ENCODE data around the gene ATP12A.
A peak's percentile ranks its signal among the peaks of the same experiment; 100 is the strongest.
"Not testable (repeated sequence)": the region's sequence is repeated elsewhere in the genome, so short reads cannot be mapped to it uniquely, and the experiment has no call there.

Gene ATP12A

DNA sequence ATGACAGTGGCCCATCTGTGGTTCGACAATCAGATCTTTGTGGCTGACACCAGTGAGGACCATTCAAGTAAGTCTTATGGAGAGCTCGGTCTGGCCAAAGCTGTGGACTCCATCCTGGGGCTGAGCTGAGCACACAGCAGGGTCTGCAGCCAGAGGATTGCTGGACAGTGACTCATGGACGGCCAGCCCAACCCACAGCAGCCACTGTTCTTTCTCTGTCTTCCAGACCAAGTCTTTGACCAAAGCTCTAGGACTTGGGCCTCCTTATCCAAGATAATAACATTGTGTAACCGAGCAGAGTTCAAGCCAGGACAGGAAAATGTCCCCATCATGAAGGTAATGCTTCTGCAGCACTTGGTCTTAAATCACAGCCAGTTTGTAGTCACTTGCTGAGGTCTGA, 12.4 kb downstream of the ATP12A start:
- DNase-seq = no peak

DNA sequence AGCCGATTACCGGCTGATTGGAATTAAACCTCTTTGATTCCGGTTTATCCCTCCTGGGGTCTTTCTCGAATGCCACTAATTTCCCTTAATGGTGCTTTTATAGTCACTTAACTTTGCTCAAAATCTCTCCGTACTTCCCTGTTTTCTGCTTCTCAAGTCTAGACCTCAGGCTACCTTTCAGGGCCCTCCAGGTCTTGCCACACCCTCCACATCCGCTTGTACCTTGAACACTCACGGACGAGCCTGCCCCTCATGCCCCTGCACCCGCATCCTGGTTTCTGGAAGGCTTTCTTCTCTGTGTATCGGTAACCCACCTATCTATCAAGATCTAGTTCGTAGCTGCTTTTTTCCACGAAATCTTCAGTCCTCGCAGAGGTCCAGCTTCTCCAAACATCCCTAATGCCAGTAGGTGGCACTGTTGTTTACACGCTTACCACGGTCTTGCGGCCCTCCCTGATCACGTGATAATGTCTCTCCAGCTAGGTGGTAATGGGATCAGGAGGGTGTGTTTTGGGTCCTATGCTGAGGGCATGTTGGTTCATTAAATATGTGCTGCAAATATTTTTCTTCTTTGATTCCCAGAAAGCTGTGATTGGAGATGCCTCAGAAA, 13.8 kb downstream of the ATP12A start:
- DNase-seq = peak; percentile 87

DNA sequence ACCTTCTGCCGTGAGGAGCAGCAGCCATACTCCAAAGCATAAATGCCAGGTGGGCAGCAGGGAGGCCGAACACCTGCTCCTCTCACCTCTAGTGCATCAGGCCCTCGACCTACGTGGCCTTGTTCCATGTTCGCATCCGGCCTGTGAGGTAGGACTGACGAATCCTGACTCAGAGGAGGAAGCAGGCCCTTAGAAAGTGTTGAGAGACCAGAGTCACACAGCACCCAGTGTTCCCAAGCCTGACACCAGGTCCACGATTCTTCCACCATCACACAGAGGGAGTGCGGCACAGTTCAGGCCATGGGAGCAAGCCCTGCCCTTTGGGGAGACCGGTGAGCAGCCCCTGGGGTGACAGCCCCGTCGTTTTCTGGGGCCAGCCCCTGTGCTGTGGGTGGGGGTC, 14.7 kb downstream of the ATP12A start:
- no peak for DNase-seq

DNA sequence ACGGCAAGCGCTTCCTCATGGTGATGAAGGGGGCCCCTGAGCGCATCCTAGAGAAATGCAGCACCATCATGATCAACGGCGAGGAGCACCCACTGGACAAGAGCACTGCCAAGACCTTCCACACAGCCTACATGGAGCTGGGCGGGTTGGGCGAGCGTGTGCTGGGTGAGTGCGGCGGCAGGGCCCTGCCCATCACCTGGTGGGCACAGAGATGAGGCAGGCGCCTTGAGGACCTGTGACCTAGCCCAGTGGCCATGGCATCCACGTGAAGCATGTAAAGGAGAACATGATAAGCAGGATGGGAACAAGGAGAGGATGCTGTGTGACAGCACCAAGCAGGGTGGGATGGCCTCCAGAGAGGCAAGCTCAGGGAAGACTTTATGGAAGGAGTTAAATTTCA, 18.5 kb downstream of the ATP12A start:
- DNase-seq = no peak

DNA sequence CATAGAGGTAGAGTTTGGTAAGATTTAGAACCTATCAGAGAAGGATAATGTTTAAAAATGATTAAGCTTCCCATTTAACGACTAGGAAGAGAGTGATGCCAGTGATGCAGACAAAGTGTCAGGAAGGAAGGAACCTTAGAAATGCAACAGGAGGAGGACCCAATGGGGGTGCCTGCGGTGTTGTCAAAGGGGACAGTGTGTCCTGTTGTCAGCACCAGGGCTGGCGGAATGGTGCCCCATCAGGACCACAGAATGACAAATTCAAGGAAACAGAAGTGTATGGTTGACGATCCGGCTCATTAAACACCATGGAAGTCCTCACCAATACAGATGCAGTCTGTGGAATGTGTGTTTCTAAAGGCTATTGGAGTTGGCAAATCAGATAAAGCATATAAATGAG, 19.3 kb downstream of the ATP12A start:
- DNase-seq = no peak

DNA sequence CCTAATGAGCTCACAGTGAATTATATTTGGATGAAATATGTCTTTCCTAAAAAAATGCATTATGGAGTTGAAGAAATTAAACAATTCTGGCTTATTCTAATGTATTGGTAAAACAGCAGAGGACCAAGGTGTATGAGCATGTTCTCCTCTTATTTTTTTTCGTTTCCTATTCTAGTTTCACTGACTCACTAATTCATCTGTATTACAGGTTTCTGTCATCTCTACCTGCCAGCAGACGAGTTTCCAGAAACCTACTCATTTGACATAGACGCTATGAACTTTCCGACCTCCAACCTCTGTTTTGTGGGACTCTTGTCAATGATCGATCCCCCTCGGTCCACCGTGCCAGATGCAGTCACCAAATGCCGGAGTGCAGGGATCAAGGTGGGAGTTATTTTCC, 20.3 kb downstream of the ATP12A start:
- no peak for DNase-seq

DNA sequence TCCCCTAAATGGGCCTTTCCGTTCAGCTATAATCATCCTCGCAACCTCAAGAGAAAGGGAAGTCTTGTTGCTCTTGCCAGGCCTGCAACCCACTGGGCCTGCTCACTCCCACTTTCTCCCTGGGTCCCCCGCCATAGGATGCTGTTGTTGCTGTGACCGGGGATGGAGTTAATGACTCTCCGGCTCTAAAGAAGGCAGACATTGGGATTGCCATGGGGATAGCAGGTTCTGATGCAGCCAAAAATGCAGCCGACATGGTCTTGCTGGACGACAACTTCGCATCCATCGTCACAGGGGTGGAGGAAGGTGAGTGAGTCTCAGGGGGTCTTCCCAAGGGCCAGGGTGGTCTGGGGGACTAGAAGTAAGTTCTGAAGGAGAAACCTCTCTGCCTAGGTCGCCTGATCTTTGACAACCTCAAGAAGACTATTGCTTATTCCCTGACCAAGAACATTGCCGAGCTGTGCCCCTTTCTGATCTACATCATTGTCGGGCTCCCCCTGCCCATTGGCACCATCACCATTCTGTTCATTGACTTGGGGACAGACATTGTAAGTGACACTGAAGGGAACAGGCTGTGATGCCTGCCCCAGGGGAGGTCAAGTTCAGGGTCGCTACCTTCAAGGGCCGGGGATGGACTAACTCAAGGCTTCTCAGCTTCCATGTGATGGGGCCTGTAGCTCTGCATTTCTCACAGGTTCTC, 26.8 kb downstream of the ATP12A start:
- no peak for DNase-seq

DNA sequence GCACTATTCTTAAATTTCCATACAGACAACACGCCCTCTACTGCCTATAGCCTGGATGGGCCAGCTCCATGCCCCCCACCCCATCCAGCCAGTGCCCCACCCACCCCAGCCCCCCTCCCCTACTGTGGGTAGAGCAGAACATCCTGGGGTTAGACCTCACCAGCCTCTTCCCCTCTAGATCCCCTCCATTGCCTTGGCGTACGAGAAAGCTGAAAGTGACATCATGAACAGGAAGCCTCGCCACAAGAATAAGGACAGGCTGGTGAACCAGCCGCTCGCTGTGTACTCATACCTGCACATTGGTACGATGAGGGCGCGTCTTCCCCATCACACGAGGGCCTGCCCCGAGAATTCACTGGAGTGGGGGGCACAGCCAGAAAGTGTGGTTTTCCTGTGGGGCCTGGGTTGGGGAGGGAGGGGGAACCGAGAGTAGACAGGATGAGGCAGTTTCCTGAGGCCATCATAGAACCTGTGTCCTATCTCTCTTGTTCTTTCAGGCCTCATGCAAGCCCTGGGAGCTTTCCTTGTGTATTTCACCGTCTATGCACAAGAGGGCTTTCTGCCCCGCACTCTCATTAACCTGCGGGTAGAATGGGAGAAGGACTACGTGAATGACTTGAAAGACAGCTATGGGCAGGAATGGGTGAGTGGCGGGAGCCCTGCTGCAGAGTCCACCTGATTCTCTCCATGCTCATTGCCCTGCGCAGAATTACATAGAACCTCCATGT, 29.1 kb downstream of the ATP12A start:
- DNase-seq = peak; percentile 31

DNA sequence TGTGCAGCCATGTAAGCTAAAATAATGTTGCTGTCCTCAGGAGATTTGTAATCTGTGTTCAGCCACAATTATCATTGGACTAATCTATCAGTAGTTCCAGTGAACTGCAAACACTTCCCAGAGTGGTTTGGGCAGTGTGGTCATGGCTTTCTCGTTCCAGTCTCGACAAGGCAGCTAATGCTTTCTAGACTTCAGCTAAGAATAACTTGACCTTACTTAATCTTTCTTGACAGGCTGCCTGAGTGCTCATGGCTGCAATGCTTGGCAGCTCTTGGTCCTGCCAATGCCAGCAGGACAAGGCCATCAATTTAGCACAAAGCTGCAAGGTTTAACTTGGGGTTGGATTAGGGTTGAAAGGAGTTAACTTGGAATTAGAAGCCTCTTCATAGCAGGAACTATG, 32.8 kb downstream of the ATP12A start:
- DNase-seq = no peak

DNA sequence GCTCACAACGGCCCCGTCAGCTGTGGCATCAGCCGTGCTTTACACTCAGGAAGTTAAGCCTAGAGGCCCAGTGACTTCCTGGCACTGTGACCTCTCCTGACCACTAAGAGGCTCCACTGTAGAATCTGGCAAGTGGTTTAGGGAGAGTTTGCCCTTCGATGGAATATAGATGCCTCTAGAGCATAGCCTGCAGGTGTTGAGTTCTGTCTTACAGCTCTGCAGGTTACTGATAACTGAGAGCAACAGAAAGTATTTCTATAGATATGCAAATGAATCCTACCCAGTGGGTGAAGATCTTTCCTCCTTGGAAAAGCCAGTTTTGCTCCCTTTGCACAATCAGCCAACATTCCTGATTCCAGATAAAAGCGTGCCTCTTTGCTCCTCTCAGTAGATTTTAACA, 35.8 kb downstream of the ATP12A start:
- peak; percentile 20 for DNase-seq

DNA sequence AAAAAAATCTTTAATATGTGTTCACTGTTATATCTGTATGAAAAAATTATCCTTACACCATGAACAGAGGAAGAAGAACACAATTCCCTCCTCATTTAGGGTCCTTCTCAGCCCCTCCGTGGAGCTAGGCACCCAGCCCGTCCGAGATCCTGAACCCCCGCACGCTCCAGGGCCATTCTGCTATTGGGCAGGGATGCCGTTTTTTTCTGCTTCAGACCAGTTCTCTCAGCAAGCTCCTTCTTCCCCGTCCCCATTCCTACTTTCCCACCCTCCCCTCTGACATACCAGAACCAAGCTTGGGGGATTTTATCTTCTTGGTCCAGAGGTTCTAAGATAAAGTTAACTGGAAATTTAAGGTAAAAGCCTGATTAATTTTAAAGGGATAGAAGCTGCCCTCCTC, 36.2 kb downstream of the ATP12A start:
- no peak for DNase-seq

DNA sequence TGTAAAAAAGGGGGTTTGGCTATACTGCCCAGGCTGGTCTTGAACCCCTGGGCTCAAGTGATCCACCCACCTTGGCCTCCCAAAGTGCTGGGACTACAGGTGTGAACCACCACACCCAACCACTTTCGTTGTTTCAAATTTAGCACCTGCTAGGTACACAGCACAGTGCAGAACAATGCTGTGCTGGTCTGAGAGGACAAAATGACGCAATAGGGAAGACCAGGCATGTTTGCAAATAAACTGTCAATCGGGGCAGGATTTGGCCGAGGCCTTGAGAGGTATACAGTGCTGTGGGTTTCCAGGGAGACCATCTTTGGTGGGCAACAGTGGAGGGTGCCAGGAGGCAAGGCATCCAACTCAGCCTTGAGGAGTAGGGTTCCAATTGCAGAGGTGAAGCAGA, 37.0 kb downstream of the ATP12A start:
- DNase-seq = no peak

DNA sequence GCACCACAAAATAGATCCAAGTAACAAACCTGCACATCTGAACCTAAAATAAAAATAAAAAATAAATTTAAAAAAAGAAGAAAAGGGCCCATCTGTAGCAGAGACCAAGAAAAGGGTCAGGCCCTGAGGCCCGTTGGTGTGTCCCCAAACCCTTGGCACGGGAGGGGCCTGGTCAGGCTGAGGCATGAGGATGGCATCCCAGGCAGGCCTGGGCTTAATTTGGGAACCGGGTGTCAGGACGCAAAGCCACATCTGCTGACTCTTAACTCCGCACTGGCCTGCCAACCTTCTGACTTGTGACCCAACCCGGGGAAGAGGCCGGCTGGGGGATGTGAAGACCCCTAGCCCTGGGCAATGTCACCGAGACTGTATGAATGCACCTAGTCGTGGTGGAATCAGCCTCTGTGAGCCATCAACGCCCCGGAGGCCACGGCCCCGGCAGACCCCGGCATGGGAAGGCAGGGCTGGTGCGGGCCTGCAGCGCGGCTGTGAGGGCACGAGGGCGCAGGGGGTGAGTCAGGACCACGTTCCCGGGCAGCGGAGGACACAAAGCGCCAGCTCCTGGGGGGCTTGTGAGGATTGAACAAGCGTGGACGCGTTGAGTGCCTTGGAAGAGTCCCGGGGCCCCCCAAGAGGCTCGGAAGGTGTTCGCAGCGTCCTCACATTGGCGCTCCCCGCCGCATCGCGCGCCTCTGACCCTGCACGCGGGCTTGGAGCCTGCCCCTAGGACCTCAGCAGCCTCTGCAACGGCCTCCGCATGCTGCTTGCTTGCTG, 38.2 kb downstream of the ATP12A start:
- no peak for DNase-seq

DNA sequence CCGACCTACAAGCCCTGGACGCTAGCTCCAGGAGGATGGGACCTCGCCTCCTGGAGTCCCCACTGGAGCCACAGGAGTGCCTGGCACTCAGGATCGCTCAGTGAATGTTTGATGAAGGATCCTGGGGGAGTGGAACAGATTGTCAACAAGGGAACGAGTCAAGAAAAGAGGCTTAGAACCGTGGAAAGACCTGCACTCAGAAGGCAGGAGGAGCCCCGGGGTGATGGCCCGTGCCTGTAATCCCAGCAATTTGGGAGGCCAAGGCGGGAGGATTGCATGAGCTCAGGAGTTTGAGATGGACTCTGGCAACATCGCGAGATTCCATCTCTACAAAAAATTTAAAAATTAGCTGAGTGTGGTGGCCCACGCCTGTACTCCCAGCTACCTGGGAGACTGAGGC, 38.9 kb downstream of the ATP12A start:
- DNase-seq = no peak

DNA sequence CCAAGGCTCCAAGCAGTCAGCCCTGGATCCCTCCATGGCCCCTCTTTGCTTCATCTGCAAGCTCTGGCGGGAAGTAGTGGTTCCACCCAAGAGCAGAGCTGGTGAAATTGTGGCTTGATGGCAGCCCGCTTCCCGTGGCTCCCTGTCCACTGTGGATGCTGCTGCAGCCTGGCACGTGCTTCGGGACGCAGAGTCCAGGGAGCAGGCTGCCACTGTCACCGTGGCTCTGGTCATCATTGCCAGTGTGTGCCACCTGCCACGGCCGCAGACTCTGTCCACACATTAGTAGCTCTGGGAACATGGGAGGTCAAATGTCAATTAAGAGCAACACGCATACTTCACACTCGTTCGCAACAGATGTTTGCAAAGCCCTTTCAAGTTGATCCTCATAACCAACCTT, 43.0 kb downstream of the ATP12A start:
- no peak for DNase-seq

DNA sequence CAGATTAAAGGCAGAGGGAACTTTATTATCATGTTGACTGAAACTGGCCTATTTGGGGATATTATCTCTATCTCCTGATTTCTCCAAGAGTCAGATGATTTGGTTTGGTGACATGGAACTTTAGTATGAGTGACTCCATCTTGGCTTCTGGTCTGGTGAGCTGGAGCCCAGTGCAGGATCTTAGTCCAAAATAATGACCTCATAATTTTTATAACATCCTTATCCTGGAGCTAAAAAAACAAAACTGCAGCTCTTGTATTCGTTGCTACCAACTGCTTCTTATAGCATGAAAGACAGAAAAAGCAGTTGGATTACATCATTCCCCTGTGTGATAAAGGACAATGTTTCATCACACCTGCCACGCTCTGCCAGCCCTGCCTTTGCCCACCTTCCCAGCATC, 44.5 kb downstream of the ATP12A start:
- DNase-seq = no peak

DNA sequence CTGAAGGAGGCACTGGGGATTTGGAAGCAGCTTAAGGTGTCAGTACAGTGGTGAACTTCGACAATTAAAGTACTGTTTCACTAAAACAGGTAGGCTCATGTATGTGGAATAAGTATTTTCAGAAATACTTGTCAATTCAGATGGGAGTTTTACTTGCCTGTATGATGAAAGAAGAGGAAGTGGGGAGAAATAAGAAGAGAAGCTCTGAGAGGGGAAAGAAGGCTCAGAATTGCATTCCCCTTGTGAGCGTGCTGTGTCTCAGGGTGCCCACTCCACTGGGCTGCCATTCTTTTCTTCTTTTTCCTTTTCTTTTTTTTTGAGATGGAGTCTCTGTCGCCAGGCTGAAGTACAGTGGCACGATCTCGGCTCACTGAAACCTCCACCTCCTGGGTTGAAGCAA, 45.2 kb downstream of the ATP12A start:
- no peak for DNase-seq

DNA sequence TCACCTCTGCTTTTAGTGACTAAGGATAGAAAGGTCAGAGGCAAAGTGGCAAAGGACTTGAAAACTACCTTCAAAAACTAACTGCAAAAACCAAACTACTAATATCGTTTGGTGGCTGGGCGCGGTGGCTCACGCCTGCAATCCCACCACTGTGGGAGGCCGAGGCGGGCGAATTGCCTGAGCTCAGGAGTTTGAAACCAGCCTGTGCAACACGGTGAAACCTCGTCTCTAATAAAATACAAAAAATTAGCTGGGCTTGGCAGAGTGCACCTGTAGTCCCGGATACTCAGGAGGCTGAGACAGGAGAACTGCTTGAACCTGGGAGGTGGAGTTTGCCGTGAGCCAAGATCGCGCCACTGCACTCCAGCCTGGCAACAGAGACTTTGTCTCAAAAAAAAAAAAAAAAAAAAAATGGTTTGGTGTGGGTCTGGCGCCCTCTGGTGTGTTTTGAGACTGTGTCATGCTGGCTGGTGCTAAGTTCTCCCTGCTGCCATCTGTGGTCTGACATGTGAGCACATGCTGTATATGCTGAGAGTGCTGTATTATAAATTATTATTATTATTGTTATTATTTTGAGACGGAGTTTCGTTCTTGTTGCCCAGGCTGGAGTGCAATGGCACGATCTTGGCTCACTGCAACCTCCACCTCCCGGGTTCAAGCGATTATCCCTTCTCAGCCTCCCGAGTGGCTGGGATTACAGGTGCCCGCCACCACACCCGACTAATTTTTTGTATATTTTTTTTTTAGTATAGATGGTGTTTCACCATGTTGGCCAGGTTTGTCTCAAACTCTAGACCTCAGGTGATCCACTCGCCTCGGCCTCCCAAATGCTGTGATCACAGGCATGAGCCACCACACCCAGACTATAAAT, 47.8 kb downstream of the ATP12A start:
- peak; percentile 94 for DNase-seq

DNA sequence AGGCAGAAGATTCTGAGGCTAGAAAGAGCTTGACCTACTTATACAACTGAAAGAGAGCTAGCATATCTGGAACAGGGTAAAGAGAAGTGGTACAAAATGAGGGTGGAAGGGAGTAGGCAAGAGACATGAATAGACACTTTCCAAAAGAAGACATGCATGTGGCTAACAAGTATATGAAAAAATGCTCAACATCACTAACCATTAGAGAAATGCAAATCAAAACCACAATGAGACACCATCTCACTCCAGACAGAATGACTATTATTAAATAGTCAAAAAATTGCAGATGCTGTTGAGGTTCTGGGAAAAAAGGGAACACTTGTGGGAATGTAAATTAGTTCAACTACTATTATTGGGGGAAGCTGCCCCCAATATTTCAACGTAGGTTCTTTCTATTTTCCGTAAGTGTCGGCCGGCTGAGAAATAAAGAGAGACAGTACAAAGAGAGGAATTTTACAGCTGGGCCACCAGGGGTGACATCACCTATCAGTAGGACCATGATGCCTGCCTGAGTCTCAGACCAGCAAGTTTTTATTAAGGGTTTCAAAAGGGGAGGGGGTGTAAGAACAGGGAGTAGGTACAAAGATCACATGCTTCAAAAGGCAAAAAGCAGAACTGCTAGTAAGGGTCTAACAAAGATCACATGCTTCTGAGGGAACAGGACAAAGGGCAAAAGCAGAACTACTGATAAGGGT, 50.8 kb downstream of the ATP12A start:
- DNase-seq = not testable (repeated sequence)

DNA sequence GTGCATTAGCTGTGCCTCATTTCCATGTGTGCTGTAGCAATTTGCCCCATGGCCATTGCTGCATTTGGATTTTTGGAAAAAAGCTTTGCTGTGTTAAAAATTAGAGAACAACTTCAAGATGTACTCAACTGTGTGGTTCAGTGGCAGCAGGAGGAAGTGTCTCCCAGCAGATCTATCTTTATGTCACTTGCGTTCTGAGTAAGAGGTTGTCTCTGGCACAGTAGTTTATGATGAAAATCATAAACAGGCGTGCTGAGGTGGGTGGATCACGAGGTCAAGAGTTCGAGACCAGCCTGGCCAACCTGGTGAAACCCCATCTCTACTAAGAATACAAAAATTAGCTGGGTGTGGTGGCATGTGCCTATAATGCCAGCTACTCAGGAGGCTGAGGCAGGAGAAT, 54.7 kb downstream of the ATP12A start:
- DNase-seq = no peak

DNA sequence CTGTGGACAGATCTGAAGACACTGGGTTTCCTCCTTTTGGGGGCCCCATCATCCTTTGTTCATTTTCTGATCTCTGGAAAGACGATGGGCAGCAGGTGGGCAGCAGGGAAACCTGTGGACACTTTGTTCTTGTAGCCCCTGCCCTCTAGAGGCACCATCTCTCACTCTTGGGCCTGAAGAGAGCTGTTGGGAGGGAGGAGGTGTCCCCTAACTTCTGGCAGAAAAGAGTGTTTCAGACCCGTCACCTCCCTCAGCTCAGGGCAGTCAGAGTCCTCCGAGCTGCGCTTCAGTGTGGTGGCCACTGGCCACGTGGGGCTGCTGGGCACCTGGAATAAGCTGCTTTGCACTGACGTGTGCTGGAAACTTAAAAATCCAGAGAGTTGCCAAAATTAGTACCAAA, 56.8 kb downstream of the ATP12A start:
- no peak for DNase-seq

DNA sequence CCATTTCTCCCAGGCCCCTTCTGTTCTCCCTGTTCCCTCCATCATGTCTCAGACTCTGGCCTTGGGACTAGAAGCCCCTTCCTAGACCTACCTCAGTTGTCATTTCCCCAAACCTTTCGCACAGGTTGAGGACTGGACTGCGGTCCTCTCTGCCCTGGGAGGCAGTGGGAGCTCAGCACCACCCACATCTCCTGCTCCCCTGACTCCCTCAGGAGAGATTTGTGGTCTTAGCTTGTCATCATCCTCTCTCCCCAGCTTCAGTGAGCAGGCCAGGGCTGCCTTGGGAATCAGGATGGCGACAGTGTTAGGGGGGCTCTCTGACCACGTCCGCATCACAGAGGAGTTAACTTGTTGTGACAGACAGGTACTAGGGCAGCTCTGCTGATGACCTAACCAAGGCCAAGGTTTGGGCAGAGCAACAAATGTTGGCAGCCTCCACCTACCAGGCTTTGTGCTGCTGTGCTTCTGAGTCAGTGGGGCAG, 58.2 kb downstream of the ATP12A start:
- no peak for DNase-seq

All from hematopoietic multipotent progenitor cell treated with erythropoietin and hydrocortisone succinate and interleukin-3 and kit ligand, for 6 days (in vitro differentiated cells).